Panc1 (cell line): Measurements from ENCODE around the gene PNPT1. TPM values are rescaled to one million over a fixed set of nuclear protein-coding genes. Genes with fewer than 3 reads are reported as not detected.
"Not testable (repeated sequence)": the region's sequence is repeated elsewhere in the genome, so short reads cannot be mapped to it uniquely, and the experiment has no call there.

Experiments
- ATAC-seq: fragments of 200-7000 bp; cut with Tn5 transposase; 2 replicates; pipeline ENCODE4 v1.9.1; 2020; ENCODE audit warnings: mild to moderate bottlenecking, moderate library complexity
- BruUV-seq: library from RNA; stranded (reverse); fragments of 400-500 nt; replicated peaks from 2 replicates; lab custom pipeline; 2021; lab: Mats Ljungman, UMichigan
- CTCF ChIA-PET: fragments of 300-600 bp; sonication (Branson Sonifier 250); formaldehyde crosslinking; loops from one replicate; lab custom pipeline; 2022; ENCODE audit warnings: antibody characterized with exemption; lab: Charles Lee
- POLR2A ChIA-PET: fragments of 300-600 bp; sonication (Branson Sonifier 250); formaldehyde crosslinking; loops from one replicate; lab custom pipeline; 2022; ENCODE audit warnings: antibody characterized with exemption; lab: Charles Lee
- DNase-seq: peaks from one replicate; pipeline ENCODE4 v3.0.0-alpha.2; 2010; ENCODE audit warnings: low read depth, low spot score
- H3K27ac ChIP-seq: 2 replicates; pipeline ENCODE4 v1.5.1; 2011; ENCODE audit warnings: mild to moderate bottlenecking, low read length, inconsistent platforms
- H3K27me3 ChIP-seq: fragments of 200-500 bp; sonication (Bioruptor generic); 2 replicates; pipeline ENCODE4 v1.6.0; 2014; ENCODE audit warnings: low read length, inconsistent platforms; ENCODE audit not compliant: control insufficient read depth, insufficient read depth
- H3K36me3 ChIP-seq: fragments of 200-500 bp; sonication (Bioruptor generic); 2 replicates; pipeline ENCODE4 v1.5.1; 2014; ENCODE audit warnings: inconsistent platforms, mild to moderate bottlenecking, low read length, moderate library complexity; ENCODE audit not compliant: control insufficient read depth, insufficient read depth
- H3K4me1 ChIP-seq: 2 replicates; pipeline ENCODE4 v1.5.1; 2011; ENCODE audit warnings: inconsistent platforms, mild to moderate bottlenecking, low read length, moderate library complexity; ENCODE audit not compliant: control insufficient read depth, insufficient read depth
- H3K4me3 ChIP-seq, 2 experiments: 2 replicates each; pipeline ENCODE4 v1.5.1; 2011 to 2012; ENCODE audit warnings: low read depth in 2 of 2, low read length in 2 of 2, mild to moderate bottlenecking in 2 of 2, inconsistent platforms in 1 of 2, moderate library complexity in 1 of 2
- H3K9me3 ChIP-seq: fragments of 200-500 bp; sonication (Bioruptor generic); 2 replicates; pipeline ENCODE4 v1.5.1; 2014; ENCODE audit warnings: low read depth, mild to moderate bottlenecking, inconsistent platforms, low read length, moderate library complexity; ENCODE audit not compliant: control insufficient read depth, insufficient read depth
- CTCF ChIP-seq: fragments of 450-650 bp; IDR thresholded peaks from 2 replicates; pipeline ENCODE4 v1.5.1; 2017; ENCODE audit warnings: mild to moderate bottlenecking
- POLR2AphosphoS5 ChIP-seq: IDR thresholded peaks from 2 replicates; pipeline ENCODE4 v1.6.1; 2012; ENCODE audit warnings: mild to moderate bottlenecking, low read depth, low read length, moderate library complexity
- REST ChIP-seq, 2 experiments: IDR thresholded peaks; 2 replicates each; pipeline ENCODE4 v1.6.1; 2011 to 2012; ENCODE audit warnings: low read depth in 2 of 2, control low read depth in 1 of 2, low read length in 1 of 2, mild to moderate bottlenecking in 1 of 2, moderate library complexity in 1 of 2; ENCODE audit not compliant: insufficient read depth in 1 of 2
- SIN3A ChIP-seq: IDR thresholded peaks from 2 replicates; pipeline ENCODE4 v1.6.1; 2012; ENCODE audit warnings: low read depth, mild to moderate bottlenecking, low read length, moderate library complexity, borderline replicate concordance; ENCODE audit not compliant: insufficient read depth
- TCF7L2 ChIP-seq: IDR thresholded peaks from 2 replicates; pipeline ENCODE4 v1.6.1; 2011; ENCODE audit warnings: mild to moderate bottlenecking, low read depth, low read length, inconsistent platforms
- in situ Hi-C: cut with HindIII; loops from 2 replicates; pipeline ENCODE4 v1.10.0; 2016; ENCODE audit warnings: low sequenced_read_pairs, low pct_unique_long_range_greater_than_20kb
- intact Hi-C: fragments of 100-400 bp; cut with micrococcal nuclease; formaldehyde crosslinking; loops from one replicate; pipeline ENCODE4 v1.10.0; 2022; ENCODE audit not compliant: unreplicated experiment
- total RNA-seq: library from RNA; stranded (reverse); gene quantifications from one replicate; pipeline ENCODE4 v1.2.1, GENCODE V29; 2021; ENCODE audit not compliant: unreplicated experiment

Gene PNPT1
- total RNA-seq, 1 experiment from 2014 or later, result 50.1 TPM

- POLR2A ChIA-PET, result interaction anchor here (0.6 kb wide), 1 partner anchor 1034 kb away, joined by 3 read pairs; no protein-coding TSS in a partner anchor
- DNase-seq, BruUV-seq, H3K36me3 ChIP-seq, CTCF ChIA-PET, H3K4me1 ChIP-seq, H3K4me3 ChIP-seq, H3K9me3 ChIP-seq, intact Hi-C loops, H3K27me3 ChIP-seq, ATAC-seq, in situ Hi-C loops, H3K27ac ChIP-seq: not testable (repeated sequence)
Measured at GRCh38 chr2:55736019-55736536, 42.4 kb upstream of the PNPT1 start.

GRCh38 chr2:55734726-55735125 lies 41.1 kb upstream of the PNPT1 start:
- intact Hi-C loops (no loop called here), in situ Hi-C loops (no loop called here)
- ChIA-PET POLR2A (no interaction called here), CTCF (interaction anchor here (0.6 kb wide), 1 partner anchor 178 kb away, joined by 3 read pairs; no protein-coding TSS in a partner anchor)
- no peak for TF ChIP-seq POLR2AphosphoS5
- no TSS peak for BruUV-seq
- DNase-seq (no peak), ATAC-seq (no peak)
- H3K4me1 ChIP-seq, result no peaks in the 10 kb centered on the region
- no peaks in the 10 kb centered on the region for H3K36me3 ChIP-seq
- no peak overlapping the region for H3K4me3 ChIP-seq
- H3K27me3 ChIP-seq, result peaks cover 3% of the 10 kb centered on the region
- no peaks in the 10 kb centered on the region for H3K9me3 ChIP-seq
- no peak overlapping the region for H3K27ac ChIP-seq

GRCh38 chr2:55733335-55733734 lies 39.7 kb upstream of the PNPT1 start:
- H3K36me3 ChIP-seq, result no peaks in the 10 kb centered on the region
- POLR2A ChIA-PET, result no interaction called here
- H3K4me1 ChIP-seq, result no peaks in the 10 kb centered on the region
- no peak overlapping the region for H3K27ac ChIP-seq
- CTCF ChIA-PET, result interaction anchor here (0.6 kb wide), 1 partner anchor 274 kb away, joined by 3 read pairs; no protein-coding TSS in a partner anchor
- H3K27me3 ChIP-seq, result peaks cover 3% of the 10 kb centered on the region
- H3K9me3 ChIP-seq, result no peaks in the 10 kb centered on the region
- TF ChIP-seq REST (IDR thresholded peaks at IDR 0.05; ENCODE audit: insufficient read depth in 1 of 2, low read depth in 2 of 2, low read length in 1 of 2) (no peak), CTCF (no peak), TCF7L2 (no peak), POLR2AphosphoS5 (no peak), SIN3A (no peak)
- intact Hi-C loops (no loop called here), in situ Hi-C loops (no loop called here)
- H3K4me3 ChIP-seq, result no peak overlapping the region
- BruUV-seq, result no TSS peak
- ATAC-seq (no peak), DNase-seq (no peak)
